GM19397 (cell line): ENCODE measurements around the gene DDX39A.

Experiments
- ATAC-seq: cut with Tn5 transposase; IDR thresholded peaks from one replicate; pipeline ENCODE4 v1.9.1; 2021; ENCODE audit warnings: mild to moderate bottlenecking, moderate library complexity; ENCODE audit not compliant: unreplicated experiment

DDX39A gene

DNA sequence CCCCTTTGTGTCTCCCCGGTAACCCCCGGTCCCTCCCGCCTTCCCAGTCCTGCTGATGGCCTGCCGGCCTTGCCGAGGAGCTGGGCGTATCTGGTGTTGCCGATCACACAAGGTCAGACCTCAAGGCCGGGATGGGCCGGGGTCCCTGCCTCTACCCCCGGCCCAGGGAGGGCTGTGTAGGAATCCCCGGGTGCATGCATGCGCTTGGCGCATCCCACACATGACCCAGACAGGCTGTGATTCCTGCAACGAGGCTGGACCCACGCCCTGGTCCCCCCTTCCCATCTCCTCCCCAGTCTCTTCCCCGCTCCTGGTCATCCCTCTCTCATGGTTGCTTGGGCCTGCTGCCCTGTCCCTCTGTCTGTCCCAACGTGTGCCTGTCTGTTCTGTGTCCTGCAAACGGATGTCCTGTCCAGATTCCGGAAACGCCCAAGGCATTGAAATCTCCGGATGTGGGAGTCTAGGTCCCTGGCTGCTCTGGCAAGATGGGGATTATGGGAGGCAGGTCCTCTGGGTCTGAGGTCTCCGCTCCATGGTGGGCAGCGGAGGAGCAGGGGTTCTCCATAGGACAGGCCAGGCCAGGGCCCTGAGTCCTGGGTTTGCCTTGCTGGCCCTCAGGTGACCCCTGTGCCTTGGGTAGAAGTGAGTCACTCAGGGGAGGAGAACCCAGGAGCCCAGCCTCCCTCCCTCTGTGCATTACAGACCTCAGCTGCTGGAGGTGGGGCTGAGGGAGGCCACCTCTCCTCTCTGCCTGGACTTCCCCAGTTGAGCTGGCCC lies 15.6 kb upstream of the DDX39A start:
- ATAC-seq = no peak

DNA sequence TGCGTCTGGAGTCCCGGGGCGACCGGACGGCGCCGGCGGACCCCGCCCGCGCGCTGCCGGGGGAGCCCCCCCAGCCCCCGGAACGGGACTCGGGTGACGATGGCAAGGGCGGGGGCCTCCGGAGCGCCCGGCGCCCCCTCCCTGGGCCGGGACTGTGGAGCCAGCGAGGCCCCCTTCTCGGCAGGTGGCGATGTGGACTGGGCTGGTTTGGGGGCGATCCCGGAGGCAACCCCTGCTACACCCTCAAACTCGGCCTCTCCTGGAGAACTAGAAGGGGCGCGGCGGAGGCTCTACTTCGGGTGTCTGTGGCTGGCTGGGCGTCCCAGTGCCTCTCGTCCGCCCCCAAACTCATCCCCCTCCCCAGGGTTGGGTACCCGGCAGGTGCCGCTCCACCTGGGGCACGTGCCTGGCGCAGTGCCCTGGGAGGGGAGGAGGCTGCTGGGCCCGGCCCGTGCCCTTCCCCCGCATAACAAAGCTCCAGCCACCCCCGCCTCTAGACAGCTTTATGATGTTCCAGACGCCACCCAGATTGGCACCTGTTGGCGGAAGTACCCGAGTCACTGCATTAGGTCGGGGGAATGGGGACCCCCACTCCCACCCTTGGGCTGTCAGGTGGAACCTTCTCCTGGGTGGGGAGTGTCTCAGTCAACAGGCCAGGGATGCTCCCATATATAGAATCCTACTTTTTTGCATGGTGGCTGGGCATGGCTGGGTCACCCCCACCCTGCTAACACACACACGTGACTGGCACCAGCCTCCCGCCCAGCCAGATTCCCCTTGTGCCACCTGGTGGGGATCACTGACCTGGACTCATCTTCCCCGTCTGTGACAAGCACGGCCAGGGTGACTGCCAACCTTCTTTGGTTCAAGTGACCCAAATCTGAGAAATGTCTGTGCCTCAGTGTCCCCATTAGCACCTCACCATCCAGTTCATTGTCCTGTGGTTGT lies 14.7 kb upstream of the DDX39A start:
- no peak for ATAC-seq

GRCh38 chr19:14432791-14433553 lies 13.8 kb upstream of the DDX39A start, which contains the start of gene PKN1:
TSS of gene PKN1 (plus strand) at chr19:14433306. CDS start at chr19:14433522, 216 bp downstream.
- no peak for ATAC-seq

DNA sequence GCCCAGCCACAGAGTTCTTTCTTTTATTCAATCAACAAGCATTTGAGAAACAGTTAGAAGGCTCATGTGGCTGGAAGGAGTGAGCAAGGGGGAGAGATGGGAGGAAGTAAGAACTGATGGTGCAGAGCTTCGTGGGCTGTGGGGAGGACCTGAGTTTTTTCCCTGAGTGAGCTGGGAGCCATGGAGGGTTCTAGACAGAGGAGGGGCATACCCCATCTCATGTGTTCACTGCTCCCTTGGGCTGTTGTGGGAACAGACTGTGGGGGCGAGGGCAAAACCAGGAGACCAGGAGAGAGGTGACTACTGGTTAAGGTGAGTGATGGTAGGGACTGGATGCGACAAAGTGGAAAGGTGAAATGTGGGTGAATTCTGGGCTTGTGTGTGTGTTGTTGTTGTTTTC lies 11.6 kb upstream of the DDX39A start:
- ATAC-seq = no peak

DNA sequence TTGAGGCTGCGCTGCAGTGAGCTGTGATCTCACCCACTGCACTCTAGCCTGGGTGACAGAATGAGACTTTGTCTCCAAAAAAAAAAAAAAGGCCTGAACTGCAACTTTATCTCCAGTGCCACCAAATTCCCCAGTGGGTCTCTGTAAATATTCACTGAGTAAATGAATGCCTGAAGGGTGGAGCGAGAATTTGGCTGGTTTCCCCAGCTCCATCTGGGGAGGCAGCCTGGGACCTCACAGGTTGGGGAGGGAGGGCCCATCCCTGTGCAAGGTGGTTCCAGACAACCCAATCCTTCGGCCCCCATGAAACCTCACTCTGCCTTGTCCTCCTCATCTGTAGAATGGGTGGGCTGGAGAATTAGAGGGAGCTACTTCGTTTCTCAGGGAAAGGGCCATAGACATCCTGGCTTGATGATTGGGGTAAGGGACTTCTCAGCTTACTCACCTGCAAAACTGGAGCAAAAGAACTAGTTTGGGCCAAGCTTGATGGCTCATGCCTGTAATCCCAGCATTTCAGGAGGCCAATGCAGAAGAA lies 9.8 kb upstream of the DDX39A start:
- no peak for ATAC-seq

DNA sequence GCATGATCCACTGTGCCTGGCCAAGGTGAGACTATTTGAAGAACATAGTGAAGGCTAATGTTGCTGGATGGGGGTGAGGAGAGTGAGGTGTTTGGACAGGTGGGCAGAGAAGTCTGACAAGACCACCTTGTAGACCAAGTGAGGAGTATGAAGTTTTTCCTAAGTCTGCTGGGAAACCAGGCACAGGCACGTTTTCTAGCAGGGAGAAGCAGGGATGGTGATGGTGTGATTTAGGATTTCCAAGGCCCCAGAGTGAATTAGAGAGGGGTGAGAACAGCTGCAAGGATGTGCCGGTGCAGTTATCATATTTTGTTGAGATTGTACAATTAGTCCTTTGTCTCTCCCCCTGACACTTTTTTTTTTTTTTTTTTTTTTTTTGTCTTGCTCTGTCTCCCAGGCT lies 8.3 kb upstream of the DDX39A start:
- no peak for ATAC-seq

- ATAC-seq = no peak
Observed at GRCh38 chr19:14425696-14426138, 6.6 kb upstream of the DDX39A start.

DNA sequence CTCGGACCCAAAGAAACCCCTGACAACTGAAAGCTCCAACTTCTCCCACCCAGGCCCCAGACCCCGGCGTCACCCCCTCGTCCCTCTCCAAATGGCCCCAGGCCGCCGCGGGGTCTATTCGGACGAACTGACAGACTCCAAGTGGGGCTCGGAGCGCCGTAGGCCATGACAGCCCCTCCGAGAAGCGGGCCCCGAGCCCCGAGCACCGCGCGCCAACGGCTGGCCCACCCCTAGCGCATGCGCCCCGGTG lies 360 bp downstream of the DDX39A start:
- ATAC-seq = peak; percentile 57

DNA sequence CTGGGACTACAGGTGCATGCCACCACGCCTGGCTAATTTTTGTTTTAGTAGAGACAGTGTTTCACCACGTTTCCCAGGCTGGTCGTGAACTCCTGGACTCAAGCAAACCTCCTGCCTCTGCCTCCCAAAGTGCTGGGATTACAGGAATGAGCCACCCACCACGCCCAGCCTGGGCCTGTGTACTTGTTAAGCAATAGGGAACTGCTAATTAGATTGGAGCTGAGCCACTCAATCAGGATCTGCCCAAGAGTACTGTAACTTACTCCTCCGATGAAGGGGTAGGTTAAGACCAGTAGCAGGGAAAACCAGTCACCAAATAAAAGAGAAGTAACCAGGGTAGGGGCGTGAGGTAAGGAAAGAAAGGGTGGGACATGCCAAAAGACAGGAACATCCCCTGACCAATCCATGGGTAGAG lies 2.3 kb downstream of the DDX39A start:
- no peak for ATAC-seq

GRCh38 chr19:14414926-14415690 lies 4.0 kb downstream of the DDX39A start:
- no peak for ATAC-seq

- ATAC-seq = no peak
Observed at GRCh38 chr19:14413693-14414181, 5.4 kb downstream of the DDX39A start.

- ATAC-seq = no peak
Observed at GRCh38 chr19:14412996-14413692, 6.0 kb downstream of the DDX39A start.

DNA sequence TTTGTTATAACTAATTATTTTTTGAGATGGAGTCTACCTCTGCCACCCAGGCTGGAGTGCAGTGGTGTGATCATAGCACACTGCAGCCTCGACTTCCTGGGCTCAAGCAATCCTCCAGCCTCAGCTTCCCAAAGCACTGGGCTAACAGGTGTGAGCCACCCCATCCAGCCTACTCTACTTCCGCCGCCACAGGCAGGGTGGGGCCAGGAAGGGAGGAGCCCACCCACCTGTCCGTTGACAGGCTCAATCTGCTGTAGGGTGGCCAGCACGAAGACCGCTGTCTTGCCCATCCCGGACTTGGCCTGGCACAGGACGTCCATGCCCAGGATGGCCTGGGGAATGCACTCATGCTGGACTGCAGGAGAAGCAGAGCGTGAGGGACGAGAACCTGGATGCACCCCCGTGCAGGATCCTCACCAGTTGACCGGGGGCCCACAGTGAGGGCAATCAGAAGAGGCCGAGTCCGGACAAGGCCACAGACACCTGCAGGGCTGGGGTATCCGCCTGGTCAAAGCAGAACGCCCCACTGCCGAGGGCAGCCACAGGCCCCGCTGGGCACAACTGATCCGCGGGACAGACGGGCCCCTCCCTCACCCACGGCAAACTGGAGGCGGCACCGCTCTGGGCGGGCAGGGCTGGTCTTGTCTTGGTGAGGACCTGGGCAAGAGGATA lies 6.7 kb downstream of the DDX39A start:
- no peak for ATAC-seq

- no peak for ATAC-seq
Observed at GRCh38 chr19:14411938-14412245, 7.2 kb downstream of the DDX39A start.

- no peak for ATAC-seq
Observed at GRCh38 chr19:14411161-14411937, 7.8 kb downstream of the DDX39A start.

GRCh38 chr19:14410091-14411051 lies 8.8 kb downstream of the DDX39A start:
- ATAC-seq = no peak
